ENCODE results near the gene GRK1.
"Not testable (repeated sequence)": the region's sequence is repeated elsewhere in the genome, so short reads cannot be mapped to it uniquely, and the experiment has no call there.

Gene GRK1

GRCh38 chr13:113666951-113667701 lies at the start of gene GRK1:
Gene GRK1, plus strand, starts transcription at chr13:113667219. Its CDS starts 168 bp downstream, at chr13:113667387.
- no peak within 1 kb of the TSS for H3K4me3 ChIP-seq (ENCODE audit: low read length)
- DNase-seq (ENCODE audit: low read depth) = no peak
- TF ChIP-seq, protein P1, sequence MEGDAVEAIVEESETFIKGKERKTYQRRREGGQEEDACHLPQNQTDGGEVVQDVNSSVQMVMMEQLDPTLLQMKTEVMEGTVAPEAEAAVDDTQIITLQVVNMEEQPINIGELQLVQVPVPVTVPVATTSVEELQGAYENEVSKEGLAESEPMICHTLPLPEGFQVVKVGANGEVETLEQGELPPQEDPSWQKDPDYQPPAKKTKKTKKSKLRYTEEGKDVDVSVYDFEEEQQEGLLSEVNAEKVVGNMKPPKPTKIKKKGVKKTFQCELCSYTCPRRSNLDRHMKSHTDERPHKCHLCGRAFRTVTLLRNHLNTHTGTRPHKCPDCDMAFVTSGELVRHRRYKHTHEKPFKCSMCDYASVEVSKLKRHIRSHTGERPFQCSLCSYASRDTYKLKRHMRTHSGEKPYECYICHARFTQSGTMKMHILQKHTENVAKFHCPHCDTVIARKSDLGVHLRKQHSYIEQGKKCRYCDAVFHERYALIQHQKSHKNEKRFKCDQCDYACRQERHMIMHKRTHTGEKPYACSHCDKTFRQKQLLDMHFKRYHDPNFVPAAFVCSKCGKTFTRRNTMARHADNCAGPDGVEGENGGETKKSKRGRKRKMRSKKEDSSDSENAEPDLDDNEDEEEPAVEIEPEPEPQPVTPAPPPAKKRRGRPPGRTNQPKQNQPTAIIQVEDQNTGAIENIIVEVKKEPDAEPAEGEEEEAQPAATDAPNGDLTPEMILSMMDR (conservative IDR thresholded peaks at IDR 0.05; ENCODE audit: low read depth, low read length) = no peak

- peak; percentile 14 for DNase-seq (ENCODE audit: low read depth)
Measured at GRCh38 chr13:113617961-113618360, 49.1 kb upstream of the GRK1 start.

GRCh38 chr13:113618455-113618854 lies 48.6 kb upstream of the GRK1 start:
- TF ChIP-seq, protein P1 (conservative IDR thresholded peaks at IDR 0.05; ENCODE audit: low read depth, low read length) = no peak
- DNase-seq (ENCODE audit: low read depth) = no peak
- no peak overlapping the region for H3K4me3 ChIP-seq (ENCODE audit: low read length)

More at GRCh38 chr13:113617961-113618360, 49.1 kb upstream of the GRK1 start:
- H3K4me3 ChIP-seq (ENCODE audit: low read length) = no peak overlapping the region
- TF ChIP-seq, protein P1 (conservative IDR thresholded peaks at IDR 0.05; ENCODE audit: low read depth, low read length) = no peak

- TF ChIP-seq, protein P1 (conservative IDR thresholded peaks at IDR 0.05; ENCODE audit: low read depth, low read length) = no peak
- no peak for DNase-seq (ENCODE audit: low read depth)
- no peak overlapping the region for H3K4me3 ChIP-seq (ENCODE audit: low read length)
Measured at GRCh38 chr13:113620036-113620796, 46.8 kb upstream of the GRK1 start.

DNA sequence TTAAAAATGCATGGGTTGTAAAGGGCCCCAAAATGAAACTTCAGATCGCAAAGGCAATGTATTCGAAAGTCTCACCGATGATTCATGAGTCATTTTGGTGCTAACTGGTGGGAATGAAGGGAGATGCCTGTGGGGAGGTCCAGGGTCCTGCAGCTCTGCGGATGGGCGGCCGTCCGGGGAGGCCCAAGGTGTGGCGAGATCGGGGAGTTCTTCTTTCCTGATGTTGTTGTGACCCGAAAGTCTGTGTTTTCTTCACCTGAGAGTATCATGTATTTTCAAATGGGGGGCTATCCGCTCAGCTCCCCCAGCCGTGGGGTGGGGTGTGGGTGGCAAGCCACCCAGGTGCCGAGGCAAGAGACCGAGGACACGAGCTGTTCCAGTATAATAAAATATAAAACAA lies 46.0 kb upstream of the GRK1 start:
- no peak overlapping the region for H3K4me3 ChIP-seq (ENCODE audit: low read length)
- TF ChIP-seq, protein P1 (conservative IDR thresholded peaks at IDR 0.05; ENCODE audit: low read depth, low read length) = no peak
- no peak for DNase-seq (ENCODE audit: low read depth)

- not testable (repeated sequence) for H3K4me3 ChIP-seq (ENCODE audit: low read length); DNase-seq (ENCODE audit: low read depth)
- TF ChIP-seq, protein P1 (conservative IDR thresholded peaks at IDR 0.05; ENCODE audit: low read depth, low read length) = peak; percentile 39
Measured at GRCh38 chr13:113621498-113621897, 45.5 kb upstream of the GRK1 start.

GRCh38 chr13:113621986-113622550 lies 45.0 kb upstream of the GRK1 start:
- H3K4me3 ChIP-seq (ENCODE audit: low read length); DNase-seq (ENCODE audit: low read depth): not testable (repeated sequence)
